Psoas muscle (tissue), 8 donors: ENCODE measurements around the gene COX17. TPM values are rescaled to one million over a fixed set of nuclear protein-coding genes. Genes with fewer than 3 reads are reported as not detected.
A peak's percentile ranks its signal among the peaks of the same experiment; 100 is the strongest.

ENCODE experiments used
- ATAC-seq, 4 donors: fragments of 200-7000 bp; cut with Tn5 transposase; one replicate each; pipeline ENCODE4 v1.9.1; 2020; ENCODE audit warnings: moderate library complexity in 3 of 4, mild to moderate bottlenecking in 2 of 4
- DNase-seq, 2 donors: peaks; one replicate each; pipeline ENCODE4 v3.0.0-alpha.2; 2020
- H3K27ac ChIP-seq: fragments of 200-600 bp; one replicate; pipeline ENCODE4 v1.8.0; 2022
- H3K27me3 ChIP-seq, 3 donors: fragments of 200-600 bp in 1 of 3; one replicate each; pipeline versions ENCODE4 v1.6.1 to v1.8.0; 2013 to 2022; ENCODE audit warnings: low read length in 2 of 3, mild to moderate bottlenecking in 2 of 3, moderate library complexity in 1 of 3; ENCODE audit not compliant: insufficient read depth in 3 of 3
- H3K36me3 ChIP-seq, 2 donors: fragments of 200-600 bp in 1 of 2; one replicate each; pipeline versions ENCODE4 v1.6.1 to v1.8.0; 2013 to 2022; ENCODE audit warnings: low read depth in 1 of 2, mild to moderate bottlenecking in 1 of 2, moderate library complexity in 1 of 2; ENCODE audit not compliant: insufficient read depth in 1 of 2
- H3K4me1 ChIP-seq: fragments of 200-600 bp; one replicate; pipeline ENCODE4 v1.8.0; 2022
- H3K4me3 ChIP-seq: fragments of 200-600 bp; one replicate; pipeline ENCODE4 v1.8.0; 2022; ENCODE audit warnings: mild to moderate bottlenecking
- H3K9me3 ChIP-seq: fragments of 200-600 bp; one replicate; pipeline ENCODE4 v1.8.0; 2022
- CTCF ChIP-seq: fragments of 200-600 bp; IDR thresholded peaks from one replicate; pipeline ENCODE4 v1.8.0; 2022; ENCODE audit warnings: antibody characterized with exemption
- WGBS, 3 donors: extraction: QIAGEN DNeasy Blood & Tissue Kit; methylation state at CpG; one replicate each; pipeline versions ENCODE4 v1.1.6 to v1.1.7; 2013; 5-methylcytosine and 5-hydroxymethylcytosine counted together
- intact Hi-C, 2 donors: fragments of 100-400 bp; cut with DNase I; formaldehyde crosslinking; loops; one replicate each; pipeline versions ENCODE4 v1.11.0 to v1.14.2; 2022
- polyA plus RNA-seq, 3 donors: library from polyadenylated mRNA; stranded (reverse); fragments of 200-250 nt; gene quantifications; one replicate each; pipeline ENCODE4 v1.2.3, GENCODE V29; 2013
- total RNA-seq, 4 donors: library from RNA; stranded (reverse); fragmentation: NEBNext Ultra II Directional in 2 of 4; extraction: Animal tissue kit (Norgen Biotek cat#: 25700) in 2 of 4; gene quantifications; one replicate each; pipeline versions ENCODE4 v1.2.1 to v1.2.4, GENCODE V29; 2021 to 2023
- donor health status: healthy with polysubstance abuse.
- donor health status: DM: no; HTN: no; CAD: no; lungs with moderate emphysema.
- donor health status: Bipolar disorder and iron deficiency.
- donor health status: healthy.
- donor health status: DM: yes; HTN: yes; CAD: no.
- donor health status: DM: no; HTN: no; CAD: no.
- donor health status: DM: no; HTN: no; CAD: no.
- donor health status: DM: yes; HTN: yes; CAD: no.

The COX17 gene
- total and polyA plus RNA-seq, 7 donors = 89.5 to 330 (median 166) TPM

GRCh38 chr3:119664370-119664769, 12.8 kb downstream of the COX17 start:
- 50 to 74% (median 61%) methylated on average over 4 of the region's 4 CpGs for WGBS, 3 donors
- no peak for TF ChIP-seq CTCF
- ATAC-seq (peak in 1 of 4 donors; percentile 19), DNase-seq (no peak)
- intact Hi-C loops = no loop called here
- Histone ChIP-seq H3K36me3 (peaks cover 0 to 17% of the 10 kb centered on the region in 2 donors), H3K27ac (peak overlapping the region; percentile 97), H3K4me3 (peak overlapping the region; percentile 13), H3K27me3 (no peaks in the 10 kb centered on the region), H3K9me3 (no peaks in the 10 kb centered on the region), H3K4me1 (peaks cover 51% of the 10 kb centered on the region)

- Histone ChIP-seq H3K9me3 (no peaks in the 10 kb centered on the region), H3K36me3 (peaks cover 0 to 12% of the 10 kb centered on the region in 2 donors), H3K4me3 (no peak overlapping the region), H3K27me3 (no peaks in the 10 kb centered on the region), H3K4me1 (peaks cover 51% of the 10 kb centered on the region), H3K27ac (peak overlapping the region; percentile 97)
- ATAC-seq (no peak), DNase-seq (no peak)
- no peak for TF ChIP-seq CTCF
- 67 to 78% (median 71%) methylated on average over 2 of the region's 2 CpGs for WGBS, 3 donors
- intact Hi-C loops = no loop called here
These were observed 13.3 kb downstream of the COX17 start for GRCh38 chr3:119663885-119664284.

GRCh38 chr3:119662604-119663373, 14.4 kb downstream of the COX17 start:
- WGBS, 3 donors = 26 to 30% (median 29%) methylated on average over 1 of the region's 1 CpG
- Histone ChIP-seq H3K9me3 (no peaks in the 10 kb centered on the region), H3K4me1 (peaks cover 51% of the 10 kb centered on the region), H3K4me3 (peak overlapping the region; percentile 28), H3K27ac (peak overlapping the region; percentile 97), H3K27me3 (no peaks in the 10 kb centered on the region), H3K36me3 (peaks cover 0 to 3% of the 10 kb centered on the region in 2 donors)
- no peak for TF ChIP-seq CTCF
- intact Hi-C loops = no loop called here
- ATAC-seq = peak; percentile 43 to 63 (median 59)
- no peak for DNase-seq

GRCh38 chr3:119660474-119661440, 16.4 kb downstream of the COX17 start, which contains the start of gene POPDC2:
Gene POPDC2 (minus strand): TSS chr3:119660589. CDS start chr3:119660423, 166 bp downstream.
- ATAC-seq (peak; percentile 44 to 52 (median 50)), DNase-seq (peak in 1 of 2 donors; percentile 52)
- Histone ChIP-seq H3K9me3 (no peaks in the 10 kb centered on the region), H3K27me3 (no peaks in the 10 kb centered on the region), H3K4me3 (peak within 1 kb of the TSS; percentile 71), H3K4me1 (peaks cover 57% of the 10 kb centered on the region), H3K27ac (peak within 1 kb of the TSS; percentile 97), H3K36me3 (peaks cover 3 to 22% of the 10 kb centered on the region in 2 donors)
- 23 to 37% (median 30%) methylated on average over 8 to 9 of the region's 9 CpGs for WGBS, 3 donors
- intact Hi-C loops = no loop called here
- TF ChIP-seq CTCF = no peak
